Smooth muscle cell (in vitro differentiated cells): Measurements from ENCODE around the gene C22orf23. TPM values are rescaled to one million over a fixed set of nuclear protein-coding genes. Genes with fewer than 3 reads are reported as not detected.

ENCODE experiments used
- DNase-seq: peaks from one replicate; lab custom pipeline; 2025; ENCODE audit not compliant: unreplicated experiment; lab: John Stamatoyannopoulos, UW
- H2AFZ ChIP-seq: fragments of 200-600 bp; sonication (generic); 2 replicates; pipeline ENCODE4 v1.6.0; 2016; ENCODE audit warnings: antibody characterized with exemption, low read depth, mild to moderate bottlenecking
- H3F3A ChIP-seq: fragments of 200-600 bp; sonication (generic); 2 replicates; pipeline ENCODE4 v1.6.0; 2017; ENCODE audit warnings: antibody characterized with exemption, low read depth
- H3K27ac ChIP-seq: fragments of 200-600 bp; sonication (generic); 2 replicates; pipeline ENCODE4 v1.5.1; 2016; ENCODE audit warnings: low read depth, mild to moderate bottlenecking
- H3K27me3 ChIP-seq: fragments of 200-600 bp; sonication (generic); 2 replicates; pipeline ENCODE4 v1.6.1; 2016; ENCODE audit warnings: low read depth, mild to moderate bottlenecking
- H3K36me3 ChIP-seq: fragments of 200-600 bp; sonication (generic); 2 replicates; pipeline ENCODE4 v1.5.1; 2016; ENCODE audit warnings: low read depth
- H3K4me1 ChIP-seq: fragments of 200-600 bp; sonication (generic); 2 replicates; pipeline ENCODE4 v1.5.1; 2016; ENCODE audit warnings: low read depth
- H3K4me2 ChIP-seq: fragments of 200-600 bp; sonication (generic); 2 replicates; pipeline ENCODE4 v1.6.0; 2016; ENCODE audit warnings: mild to moderate bottlenecking
- H3K4me3 ChIP-seq: fragments of 200-600 bp; sonication (generic); 2 replicates; pipeline ENCODE4 v1.5.1; 2016; ENCODE audit warnings: mild to moderate bottlenecking
- H3K79me2 ChIP-seq: fragments of 200-600 bp; sonication (generic); 2 replicates; pipeline ENCODE4 v1.6.0; 2016; ENCODE audit warnings: low read depth, mild to moderate bottlenecking
- H3K9ac ChIP-seq: fragments of 200-600 bp; sonication (generic); 2 replicates; pipeline ENCODE4 v1.6.0; 2016; ENCODE audit warnings: low read depth
- H3K9me3 ChIP-seq: fragments of 200-600 bp; sonication (generic); replicated peaks from 2 replicates; pipeline ENCODE4 v1.5.1; 2016; ENCODE audit warnings: low read depth
- H4K20me1 ChIP-seq: fragments of 200-600 bp; sonication (generic); 2 replicates; pipeline ENCODE4 v1.6.0; 2016; ENCODE audit warnings: low read depth
- CTCF ChIP-seq: fragments of 200-600 bp; sonication (generic); IDR thresholded peaks from 2 replicates; pipeline ENCODE4 v1.5.1; 2017; ENCODE audit warnings: borderline replicate concordance, mild to moderate bottlenecking, antibody characterized with exemption; ENCODE audit not compliant: insufficient read depth, poor library complexity, severe bottlenecking
- WGBS: methylation state at CpG from one replicate; pipeline ENCODE4 v1.1.7; 2016; ENCODE audit warnings: low lambda C conversion rate; 5-methylcytosine and 5-hydroxymethylcytosine counted together
- polyA plus RNA-seq: library from polyadenylated mRNA; unstranded; fragments of >200 nt; fragmentation: Nextera tagmentation; extraction: Ambion mirVana; gene quantifications from 2 replicates; pipeline ENCODE4 v1.2.1, GENCODE V29; 2016
- total RNA-seq: library from RNA; depleted of rRNA; stranded (reverse); fragments of >200 nt; gene quantifications from 2 replicates; pipeline ENCODE4 v1.2.3, GENCODE V29; 2014

C22orf23 gene
- total and polyA plus RNA-seq, 2 experiments from 2014 or later = 0.18 to 2.4 TPM

- H3K4me1 ChIP-seq = peaks cover 40% of the 10 kb centered on the region
- no peak for DNase-seq
- no peak for TF ChIP-seq CTCF
Measured at GRCh38 chr22:37898441-37899181, 54.8 kb downstream of the C22orf23 start.

GRCh38 chr22:37897807-37898206, 55.6 kb downstream of the C22orf23 start:
- no peaks in the 10 kb centered on the region for H3K36me3 ChIP-seq
- H2AFZ ChIP-seq = no peak overlapping the region
- DNase-seq = no peak
- H3K4me3 ChIP-seq = no peak overlapping the region
- H4K20me1 ChIP-seq = no peaks in the 10 kb centered on the region
- TF ChIP-seq CTCF = no peak
- H3K79me2 ChIP-seq = no peaks in the 10 kb centered on the region
- no peaks in the 10 kb centered on the region for H3K9me3 ChIP-seq
- no peak overlapping the region for H3K9ac ChIP-seq
- H3F3A ChIP-seq = peaks cover 23% of the 10 kb centered on the region
- H3K27ac ChIP-seq = peak overlapping the region; percentile 75
- no peaks in the 10 kb centered on the region for H3K27me3 ChIP-seq
- 83% methylated on average over 2 of the region's 2 CpGs for WGBS
- peaks cover 40% of the 10 kb centered on the region for H3K4me1 ChIP-seq
- H3K4me2 ChIP-seq = no peak overlapping the region

More at GRCh38 chr22:37898441-37899181, 54.8 kb downstream of the C22orf23 start:
- H3K4me2 ChIP-seq = no peak overlapping the region
- peak overlapping the region; percentile 75 for H3K27ac ChIP-seq
- no peak overlapping the region for H2AFZ ChIP-seq
- no peaks in the 10 kb centered on the region for H3K79me2 ChIP-seq
- H3F3A ChIP-seq = peaks cover 22% of the 10 kb centered on the region
- H3K36me3 ChIP-seq = no peaks in the 10 kb centered on the region
- H3K4me3 ChIP-seq = no peak overlapping the region
- H3K27me3 ChIP-seq = no peaks in the 10 kb centered on the region
- H3K9me3 ChIP-seq = no peaks in the 10 kb centered on the region
- no peaks in the 10 kb centered on the region for H4K20me1 ChIP-seq
- peak overlapping the region; percentile 27 for H3K9ac ChIP-seq
- 71% methylated on average over 9 of the region's 9 CpGs for WGBS

- no peak overlapping the region for H2AFZ ChIP-seq
- no peaks in the 10 kb centered on the region for H4K20me1 ChIP-seq
- no peaks in the 10 kb centered on the region for H3K79me2 ChIP-seq
- H3K4me3 ChIP-seq = no peak overlapping the region
- H3K9ac ChIP-seq = peak overlapping the region; percentile 42
- WGBS = 52% methylated on average over 3 of the region's 3 CpGs
- no peaks in the 10 kb centered on the region for H3K36me3 ChIP-seq
- no peak for DNase-seq
- no peak for TF ChIP-seq CTCF
- peaks cover 40% of the 10 kb centered on the region for H3K4me1 ChIP-seq
- H3K27me3 ChIP-seq = no peaks in the 10 kb centered on the region
- peak overlapping the region; percentile 25 for H3K4me2 ChIP-seq
- H3F3A ChIP-seq = peaks cover 23% of the 10 kb centered on the region
- no peaks in the 10 kb centered on the region for H3K9me3 ChIP-seq
- peak overlapping the region; percentile 75 for H3K27ac ChIP-seq
Measured at GRCh38 chr22:37896939-37897338, 56.5 kb downstream of the C22orf23 start.

GRCh38 chr22:37896181-37896592, 57.2 kb downstream of the C22orf23 start:
- peaks cover 40% of the 10 kb centered on the region for H3K4me1 ChIP-seq
- 71% methylated on average over 5 of the region's 5 CpGs for WGBS
- H3K9ac ChIP-seq = peak overlapping the region; percentile 42
- H3K36me3 ChIP-seq = no peaks in the 10 kb centered on the region
- no peaks in the 10 kb centered on the region for H4K20me1 ChIP-seq
- no peaks in the 10 kb centered on the region for H3K79me2 ChIP-seq
- H3K27me3 ChIP-seq = no peaks in the 10 kb centered on the region
- peak overlapping the region; percentile 75 for H3K27ac ChIP-seq
- no peak for TF ChIP-seq CTCF
- no peak for DNase-seq
- H3K4me2 ChIP-seq = peak overlapping the region; percentile 43
- no peak overlapping the region for H2AFZ ChIP-seq
- no peak overlapping the region for H3K4me3 ChIP-seq
- H3F3A ChIP-seq = peaks cover 23% of the 10 kb centered on the region
- no peaks in the 10 kb centered on the region for H3K9me3 ChIP-seq
